Measurements from ENCODE around the gene ASNSD1. TPM values are rescaled to one million over a fixed set of nuclear protein-coding genes. Genes with fewer than 3 reads are reported as not detected.

The ASNSD1 gene
- total RNA-seq, result 10 to 100 TPM; 32.4 to 36.2 TPM
- long read RNA-seq, donor 1, transcript ASNSD1-201 (6 exons, 2,450 nt), result major isoform, 16 of 23 reads
- long read RNA-seq, donor 1, partial matches to known transcripts, result 3 of 23 reads
- long read RNA-seq, donor 1, other reads (novel, unspliced or antisense), result 3 of 23 reads
- long read RNA-seq, donor 2, transcript ASNSD1-201 (6 exons, 2,450 nt), result major isoform, 24 of 45 reads
- long read RNA-seq, donor 2, transcript ASNSD1-209 (4 exons, 581 nt), result minor isoform, 8 of 45 reads
- long read RNA-seq, donor 2, partial matches to known transcripts, result 2 of 45 reads
- long read RNA-seq, donor 2, other reads (novel, unspliced or antisense), result 11 of 45 reads

GRCh38 chr2:189661148-189661956 is at the start of gene ASNSD1:
Gene ASNSD1 (plus strand): TSS chr2:189661459. CDS start chr2:189666133, 4,674 bp downstream.
- intact Hi-C loops (cut with DNase I), result loop anchor here in 1 of 2 donors (5.0 kb wide), 1 partner anchor 36 kb away; no protein-coding TSS in a partner anchor
- DNase-seq (ENCODE audit: low spot score), result peak; percentile 100

- intact Hi-C loops (cut with DNase I), result loop anchor here in 1 of 2 donors (10.0 kb wide), 1 partner anchor 668 kb away; no protein-coding TSS in a partner anchor
- no peak for DNase-seq (ENCODE audit: low spot score)
Measured at GRCh38 chr2:189613077-189613636, 48.1 kb upstream of the ASNSD1 start.

GRCh38 chr2:189613650-189614420 is 47.4 kb upstream of the ASNSD1 start:
- intact Hi-C loops (cut with DNase I), result loop anchor here in 1 of 2 donors (10.0 kb wide), 1 partner anchor 669 kb away; no protein-coding TSS in a partner anchor
- DNase-seq (ENCODE audit: low spot score), result no peak

GRCh38 chr2:189614585-189614984 is 46.7 kb upstream of the ASNSD1 start:
- no peak for DNase-seq (ENCODE audit: low spot score)
- intact Hi-C loops (cut with DNase I), result loop anchor here in 1 of 2 donors (10.0 kb wide), 1 partner anchor 670 kb away; no protein-coding TSS in a partner anchor

GRCh38 chr2:189618197-189618596 is 43.1 kb upstream of the ASNSD1 start:
- DNase-seq (ENCODE audit: low spot score), result no peak
- intact Hi-C loops (cut with DNase I), result loop anchor here in 1 of 2 donors (10.0 kb wide), 1 partner anchor 673 kb away; no protein-coding TSS in a partner anchor

GRCh38 chr2:189621781-189622180 is 39.5 kb upstream of the ASNSD1 start:
- no peak for DNase-seq (ENCODE audit: low spot score)
- intact Hi-C loops (cut with DNase I), result no loop called here

- intact Hi-C loops (cut with DNase I), result no loop called here
- no peak for DNase-seq (ENCODE audit: low spot score)
Measured at GRCh38 chr2:189623049-189623448, 38.2 kb upstream of the ASNSD1 start.

GRCh38 chr2:189624648-189625355 is 36.5 kb upstream of the ASNSD1 start:
- intact Hi-C loops (cut with DNase I), result no loop called here
- DNase-seq (ENCODE audit: low spot score), result no peak

GRCh38 chr2:189625636-189626035 is 35.6 kb upstream of the ASNSD1 start:
- DNase-seq (ENCODE audit: low spot score), result no peak
- intact Hi-C loops (cut with DNase I), result no loop called here

GRCh38 chr2:189627789-189628188 is 33.5 kb upstream of the ASNSD1 start:
- no peak for DNase-seq (ENCODE audit: low spot score)
- intact Hi-C loops (cut with DNase I), result no loop called here

GRCh38 chr2:189628817-189629530 is 32.3 kb upstream of the ASNSD1 start:
- intact Hi-C loops (cut with DNase I), result no loop called here
- no peak for DNase-seq (ENCODE audit: low spot score)

GRCh38 chr2:189629531-189630453 is 31.5 kb upstream of the ASNSD1 start:
- intact Hi-C loops (cut with DNase I), result no loop called here
- DNase-seq (ENCODE audit: low spot score), result no peak

- intact Hi-C loops (cut with DNase I), result no loop called here
- no peak for DNase-seq (ENCODE audit: low spot score)
Measured at GRCh38 chr2:189631849-189632248, 29.4 kb upstream of the ASNSD1 start.

- intact Hi-C loops (cut with DNase I), result no loop called here
- DNase-seq (ENCODE audit: low spot score), result no peak
Measured at GRCh38 chr2:189633392-189633811, 27.9 kb upstream of the ASNSD1 start.

- DNase-seq (ENCODE audit: low spot score), result no peak
- intact Hi-C loops (cut with DNase I), result no loop called here
Measured at GRCh38 chr2:189635353-189635752, 25.9 kb upstream of the ASNSD1 start.

- DNase-seq (ENCODE audit: low spot score), result no peak
- intact Hi-C loops (cut with DNase I), result no loop called here
Measured at GRCh38 chr2:189638301-189639006, 22.8 kb upstream of the ASNSD1 start.
